CD14-positive monocyte (primary cell): ENCODE data around the gene HENMT1. TPM values are rescaled to one million over a fixed set of nuclear protein-coding genes. Genes with fewer than 3 reads are reported as not detected.
"Not testable (repeated sequence)": the region's sequence is repeated elsewhere in the genome, so short reads cannot be mapped to it uniquely, and the experiment has no call there.

Experiments
- DNase-seq, 3 donors: peaks; one replicate each; pipeline ENCODE4 v3.0.0-alpha.2; 2011 to 2022
- H2AFZ ChIP-seq: 2 replicates; pipeline ENCODE4 v1.6.0; 2012; ENCODE audit warnings: mild to moderate bottlenecking, low read depth, low read length, inconsistent platforms; ENCODE audit not compliant: insufficient read depth, poor library complexity, severe bottlenecking
- H3K27ac ChIP-seq, 2 donors: 1 replicate in 1 of 2; 2 replicates in 1 of 2; pipeline ENCODE4 v1.5.1; 2012 to 2013; ENCODE audit warnings: low read length in 2 of 2, control low read depth in 1 of 2, inconsistent platforms in 1 of 2, low read depth in 1 of 2, mild to moderate bottlenecking in 1 of 2
- H3K27me3 ChIP-seq, 2 donors: one replicate each; pipeline versions ENCODE4 v1.6.0 to v1.6.1; 2011 to 2013; ENCODE audit warnings: low read length in 2 of 2; ENCODE audit not compliant: control insufficient read depth in 2 of 2, insufficient read depth in 2 of 2
- H3K36me3 ChIP-seq, 2 donors: replicated peaks in 1 of 2; 1 replicate in 1 of 2; 2 replicates in 1 of 2; pipeline versions ENCODE4 v1.5.1 to v1.6.1; 2012 to 2013; ENCODE audit warnings: low read length in 2 of 2, control low read depth in 1 of 2, inconsistent platforms in 1 of 2, mild to moderate bottlenecking in 1 of 2; ENCODE audit not compliant: insufficient read depth in 2 of 2, control insufficient read depth in 1 of 2
- H3K4me1 ChIP-seq, 2 donors: 1 replicate in 1 of 2; 2 replicates in 1 of 2; pipeline versions ENCODE4 v1.5.1 to v1.6.1; 2012 to 2013; ENCODE audit warnings: low read length in 2 of 2, control low read depth in 1 of 2, inconsistent platforms in 1 of 2, mild to moderate bottlenecking in 1 of 2, moderate library complexity in 1 of 2; ENCODE audit not compliant: insufficient read depth in 2 of 2, control insufficient read depth in 1 of 2
- H3K4me2 ChIP-seq: replicated peaks from 2 replicates; pipeline ENCODE3; 2012; ENCODE audit warnings: low read length, moderate library complexity, mild to moderate bottlenecking; ENCODE audit not compliant: poor library complexity, severe bottlenecking; ENCODE audit errors: extremely low read depth
- H3K4me3 ChIP-seq, 3 experiments: fragments of 200-600 bp in 1 of 3; sonication (generic) in 1 of 3; replicated peaks in 1 of 3; 1 replicate in 2 of 3; 2 replicates in 1 of 3; pipeline ENCODE4 v1.5.1; 2011 to 2013; ENCODE audit warnings: low read length in 3 of 3, mild to moderate bottlenecking in 3 of 3, control low read depth in 2 of 3, low read depth in 2 of 3, inconsistent platforms in 1 of 3, moderate library complexity in 1 of 3
- H3K79me2 ChIP-seq: 2 replicates; pipeline ENCODE4 v1.6.0; 2012; ENCODE audit warnings: mild to moderate bottlenecking, control low read depth, inconsistent platforms, low read length, moderate library complexity; ENCODE audit not compliant: insufficient read depth
- H3K9ac ChIP-seq: 2 replicates; pipeline ENCODE4 v1.6.0; 2017; ENCODE audit warnings: low read length, mild to moderate bottlenecking; ENCODE audit not compliant: insufficient read depth, poor library complexity, severe bottlenecking
- H3K9me3 ChIP-seq, 2 donors: replicated peaks in 1 of 2; 1 replicate in 1 of 2; 2 replicates in 1 of 2; pipeline versions ENCODE4 v1.5.1 to v1.6.1; 2012 to 2013; ENCODE audit warnings: low read length in 2 of 2, control low read depth in 1 of 2; ENCODE audit not compliant: control insufficient read depth in 1 of 2, insufficient read depth in 1 of 2
- H4K20me1 ChIP-seq: 2 replicates; pipeline ENCODE4 v1.6.0; 2012; ENCODE audit warnings: mild to moderate bottlenecking, low read length, control low read depth, moderate library complexity; ENCODE audit not compliant: insufficient read depth
- H3K27ac Mint-ChIP-seq, 7 donors: one replicate each; pipeline ENCODE4 v1.8.0; 2020; ENCODE audit warnings: mild to moderate bottlenecking in 7 of 7, mixed read lengths in 7 of 7, moderate library complexity in 6 of 7, inconsistent platforms in 2 of 7
- H3K27me3 Mint-ChIP-seq, 3 donors: one replicate each; pipeline ENCODE4 v1.8.0; 2021 to 2022; ENCODE audit warnings: low read depth in 3 of 3, mild to moderate bottlenecking in 3 of 3, mixed read lengths in 3 of 3, moderate library complexity in 3 of 3, inconsistent platforms in 1 of 3
- H3K36me3 Mint-ChIP-seq, 2 donors: one replicate each; pipeline ENCODE4 v1.8.0; 2020; ENCODE audit warnings: mixed read lengths in 2 of 2, inconsistent platforms in 1 of 2, mild to moderate bottlenecking in 1 of 2
- H3K4me1 Mint-ChIP-seq: one replicate; pipeline ENCODE4 v1.8.0; 2020; ENCODE audit warnings: mild to moderate bottlenecking, mixed read lengths
- H3K4me3 Mint-ChIP-seq, 2 donors: one replicate each; pipeline ENCODE4 v1.8.0; 2020; ENCODE audit warnings: mild to moderate bottlenecking in 2 of 2, mixed read lengths in 2 of 2, moderate library complexity in 1 of 2
- H3K9me3 Mint-ChIP-seq, 7 donors: one replicate each; pipeline ENCODE4 v1.8.0; 2020 to 2022; ENCODE audit warnings: mixed read lengths in 7 of 7, mild to moderate bottlenecking in 6 of 7, moderate library complexity in 6 of 7, inconsistent platforms in 2 of 7
- WGBS: methylation state at CpG from one replicate; pipeline ENCODE4 v1.1.5; 2013; ENCODE audit warnings: missing lambda C conversion rate; ENCODE audit not compliant: insufficient coverage; 5-methylcytosine and 5-hydroxymethylcytosine counted together
- intact Hi-C, 2 donors: fragments of 100-400 bp; cut with micrococcal nuclease; formaldehyde crosslinking; loops; one replicate each; pipeline versions ENCODE4 v1.15.0 to v1.15.1; 2023
- polyA plus RNA-seq, 3 donors: library from polyadenylated mRNA; depleted of rRNA in 1 of 3; unstranded in 2 of 3; stranded (reverse) in 1 of 3; fragments of 300-500 nt in 2 of 3; fragments of >200 nt in 1 of 3; fragmentation: Illumina TruSeq in 2 of 3; gene quantifications; 1 replicate in 2 of 3; 2 replicates in 1 of 3; pipeline ENCODE4 v1.2.3, GENCODE V29; 2012 to 2021
- TF ChIP-seq, protein P1 (sequence below): fragments of 200-600 bp; IDR thresholded peaks from one replicate; pipeline ENCODE4 v1.8.0; 2022; ENCODE audit warnings: antibody characterized with exemption, mild to moderate bottlenecking

HENMT1 gene
- polyA plus RNA-seq, 3 donors: 10.5 to 14.5 (median 13.4) TPM

DNA sequence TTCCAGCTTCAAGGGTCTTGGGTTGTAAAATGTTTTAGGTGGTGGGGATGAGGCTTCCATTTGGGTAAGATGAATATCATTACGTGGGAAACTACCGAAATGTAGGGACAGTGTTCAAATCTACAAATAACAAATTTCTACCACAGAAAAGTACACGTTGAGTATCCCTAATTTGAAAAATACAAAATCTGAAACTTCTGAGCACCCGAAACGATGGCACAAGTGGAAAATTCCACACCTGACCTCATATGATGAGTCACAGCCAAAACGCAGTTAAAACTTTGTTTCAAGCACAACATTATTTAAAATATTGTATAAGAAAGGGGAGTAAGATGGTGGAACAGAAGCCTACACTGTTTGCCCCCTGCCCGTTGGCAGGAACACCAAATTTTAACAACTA lies 8.8 kb upstream of the HENMT1 start:
- Histone ChIP-seq H3K27me3 (no peaks in the 10 kb centered on the region), H2AFZ (no peak overlapping the region), H3K4me2 (no peak overlapping the region), H3K27ac (no peak overlapping the region), H3K4me1 (peaks cover 1 to 4% of the 10 kb centered on the region in 2 donors), H4K20me1 (no peaks in the 10 kb centered on the region), H3K79me2 (no peaks in the 10 kb centered on the region), H3K4me3 (no peak overlapping the region), H3K9ac (no peak overlapping the region), H3K9me3 (no peaks in the 10 kb centered on the region), H3K36me3 (no peaks in the 10 kb centered on the region)
- no peak overlapping the region for H3K4me3 Mint-ChIP-seq
- peaks cover 11% of the 10 kb centered on the region for H3K4me1 Mint-ChIP-seq
- no peak overlapping the region for H3K27ac Mint-ChIP-seq
- peaks cover 0 to 3% (median 2%) of the 10 kb centered on the region in 3 donors for H3K27me3 Mint-ChIP-seq
- no peaks in the 10 kb centered on the region for H3K36me3 Mint-ChIP-seq
- peaks cover 0 to 10% (median 3%) of the 10 kb centered on the region in 7 donors for H3K9me3 Mint-ChIP-seq
- no CpG with 5 or more reads among the region's 7 CpGs for WGBS
- TF ChIP-seq, protein P1, sequence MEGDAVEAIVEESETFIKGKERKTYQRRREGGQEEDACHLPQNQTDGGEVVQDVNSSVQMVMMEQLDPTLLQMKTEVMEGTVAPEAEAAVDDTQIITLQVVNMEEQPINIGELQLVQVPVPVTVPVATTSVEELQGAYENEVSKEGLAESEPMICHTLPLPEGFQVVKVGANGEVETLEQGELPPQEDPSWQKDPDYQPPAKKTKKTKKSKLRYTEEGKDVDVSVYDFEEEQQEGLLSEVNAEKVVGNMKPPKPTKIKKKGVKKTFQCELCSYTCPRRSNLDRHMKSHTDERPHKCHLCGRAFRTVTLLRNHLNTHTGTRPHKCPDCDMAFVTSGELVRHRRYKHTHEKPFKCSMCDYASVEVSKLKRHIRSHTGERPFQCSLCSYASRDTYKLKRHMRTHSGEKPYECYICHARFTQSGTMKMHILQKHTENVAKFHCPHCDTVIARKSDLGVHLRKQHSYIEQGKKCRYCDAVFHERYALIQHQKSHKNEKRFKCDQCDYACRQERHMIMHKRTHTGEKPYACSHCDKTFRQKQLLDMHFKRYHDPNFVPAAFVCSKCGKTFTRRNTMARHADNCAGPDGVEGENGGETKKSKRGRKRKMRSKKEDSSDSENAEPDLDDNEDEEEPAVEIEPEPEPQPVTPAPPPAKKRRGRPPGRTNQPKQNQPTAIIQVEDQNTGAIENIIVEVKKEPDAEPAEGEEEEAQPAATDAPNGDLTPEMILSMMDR: no peak
- intact Hi-C loops: no loop called here
- DNase-seq: no peak

DNA sequence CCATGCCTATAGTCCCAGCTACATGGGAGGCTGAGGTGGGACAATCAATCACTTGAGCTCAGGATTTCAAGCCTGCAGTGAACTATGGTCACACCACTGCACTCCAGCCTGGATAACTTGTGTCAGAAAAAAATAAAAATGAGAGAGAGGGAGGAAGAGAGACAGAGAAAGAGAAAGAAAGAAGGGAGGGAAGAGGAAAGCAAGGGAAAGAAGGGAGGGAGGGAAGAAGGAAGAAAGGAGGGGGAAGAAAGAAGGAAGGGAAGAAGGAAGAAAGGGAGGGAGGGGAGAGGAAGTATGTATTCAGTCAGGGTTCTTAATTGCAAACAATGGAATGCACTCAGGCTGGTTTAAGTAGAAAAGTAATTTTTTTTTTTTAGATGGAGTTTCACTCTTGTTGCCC lies 7.9 kb upstream of the HENMT1 start:
- no peaks in the 10 kb centered on the region for H4K20me1 ChIP-seq
- H3K4me1 Mint-ChIP-seq: peaks cover 14% of the 10 kb centered on the region
- peaks cover 0 to 10% (median 3%) of the 10 kb centered on the region in 7 donors for H3K9me3 Mint-ChIP-seq
- no peak overlapping the region for H3K4me2 ChIP-seq
- H3K27me3 Mint-ChIP-seq: no peaks in the 10 kb centered on the region
- H3K36me3 Mint-ChIP-seq: no peaks in the 10 kb centered on the region
- no peak overlapping the region for H3K4me3 Mint-ChIP-seq
- H3K27ac ChIP-seq: no peak overlapping the region
- TF ChIP-seq, protein P1: no peak
- peaks cover 5 to 8% of the 10 kb centered on the region in 2 donors for H3K4me1 ChIP-seq
- H3K9ac ChIP-seq: no peak overlapping the region
- DNase-seq: no peak
- H3K79me2 ChIP-seq: no peaks in the 10 kb centered on the region
- intact Hi-C loops: no loop called here
- H3K4me3 ChIP-seq: no peak overlapping the region
- H3K27me3 ChIP-seq: no peaks in the 10 kb centered on the region
- H2AFZ ChIP-seq: no peak overlapping the region
- no peaks in the 10 kb centered on the region for H3K36me3 ChIP-seq
- H3K9me3 ChIP-seq: no peaks in the 10 kb centered on the region
- no peak overlapping the region for H3K27ac Mint-ChIP-seq

- H3K27ac Mint-ChIP-seq, H3K79me2 ChIP-seq, H4K20me1 ChIP-seq, H3K27me3 ChIP-seq, DNase-seq, H2AFZ ChIP-seq, H3K4me2 ChIP-seq, H3K36me3 Mint-ChIP-seq, H3K4me3 Mint-ChIP-seq, H3K9ac ChIP-seq, intact Hi-C loops, H3K36me3 ChIP-seq, H3K9me3 ChIP-seq, H3K4me3 ChIP-seq, H3K27me3 Mint-ChIP-seq, H3K27ac ChIP-seq, H3K4me1 ChIP-seq, H3K9me3 Mint-ChIP-seq: not testable (repeated sequence)
- peaks cover 16% of the 10 kb centered on the region for H3K4me1 Mint-ChIP-seq
- 99% methylated on average over 26 of the region's 28 CpGs for WGBS
Measured at GRCh38 chr1:108667422-108667821, 6.5 kb upstream of the HENMT1 start.
